A549 (cell line): ENCODE measurements around the gene PALLD. TPM values are rescaled to one million over a fixed set of nuclear protein-coding genes. Genes with fewer than 3 reads are reported as not detected.

Experiments used
- ATAC-seq, 2 experiments: fragments of 200-7000 bp in 1 of 2; fragments of >200 bp in 1 of 2; cut with Nextera tagmentation in 1 of 2; cut with Tn5 transposase in 1 of 2; 3 replicates each; pipeline versions ENCODE4 v1.8.0 to v1.9.1; 2018 to 2020; ENCODE audit warnings: mild to moderate bottlenecking in 1 of 2, moderate library complexity in 1 of 2
- CTCF ChIA-PET: fragments of 300-600 bp; sonication (Branson Sonifier 250); formaldehyde crosslinking; extraction: SDS; loops from one replicate; lab custom pipeline; 2021; ENCODE audit warnings: antibody characterized with exemption, inconsistent platforms; lab: Yijun Ruan, JAX
- POLR2A ChIA-PET: fragments of 350-600 bp; formaldehyde crosslinking; extraction: SDS; loops from one replicate; lab custom pipeline; 2021; ENCODE audit warnings: antibody characterized with exemption, inconsistent platforms; lab: Yijun Ruan, JAX
- DNase-seq, 2 experiments: peaks; one replicate each; pipeline versions ENCODE4 v3.0.0 to v3.0.0-alpha.2; 2011 to 2016; ENCODE audit warnings: low read depth in 1 of 2, low spot score in 1 of 2
- FAIRE-seq: peaks from 2 replicates; lab custom pipeline; 2011; peaks lifted over from hg19 to GRCh38; lab: Jason Lieb, UNC
- H3K27ac ChIP-seq, 2 experiments: fragments of >200 bp; sonication (Bioruptor Twin); formaldehyde crosslinking; 3 replicates each; pipeline ENCODE4 v1.5.1; 2016 to 2017
- H3K4me1 ChIP-seq: fragments of >200 bp; sonication (Bioruptor Twin); formaldehyde crosslinking; 3 replicates; pipeline ENCODE4 v1.6.1; 2016
- H3K4me2 ChIP-seq: fragments of >200 bp; sonication (Bioruptor Twin); formaldehyde crosslinking; 3 replicates; pipeline ENCODE4 v1.6.1; 2016
- H3K4me3 ChIP-seq: fragments of >200 bp; sonication (Bioruptor Twin); formaldehyde crosslinking; 3 replicates; pipeline ENCODE4 v1.5.1; 2016
- H3K9me3 ChIP-seq: fragments of >200 bp; sonication (Bioruptor Twin); formaldehyde crosslinking; 3 replicates; pipeline ENCODE4 v1.6.1; 2016
- EP300 ChIP-seq, 2 experiments: fragments of >200 bp; sonication (Bioruptor Twin); formaldehyde crosslinking; IDR thresholded peaks; 2 replicates in 1 of 2; 3 replicates in 1 of 2; pipeline ENCODE4 v1.6.1; 2016 to 2017
- FOSB ChIP-seq: fragments of 250-450 bp; sonication (Bioruptor Pico); IDR thresholded peaks from 2 replicates; pipeline ENCODE4 v1.5.0; 2020; ENCODE audit warnings: mild to moderate bottlenecking, moderate library complexity
- FOSL2 ChIP-seq, 2 experiments: fragments of 450-650 bp in 1 of 2; fragments of >200 bp in 1 of 2; sonication (Bioruptor Twin) in 1 of 2; formaldehyde crosslinking; IDR thresholded peaks; 2 replicates each; pipeline versions ENCODE4 v1.5.0 to v1.6.1; 2016 to 2020; ENCODE audit warnings: mild to moderate bottlenecking in 1 of 2, moderate library complexity in 1 of 2
- GATA3 ChIP-seq: IDR thresholded peaks from 2 replicates; pipeline ENCODE4 v1.6.1; 2012; ENCODE audit warnings: borderline replicate concordance
- HEYL ChIP-seq: fragments of 250-450 bp; sonication (Bioruptor Pico); IDR thresholded peaks from 2 replicates; pipeline ENCODE4 v1.8.0; 2021; ENCODE audit warnings: mild to moderate bottlenecking, moderate library complexity
- HOXA7 ChIP-seq: fragments of 250-450 bp; sonication (Bioruptor Pico); IDR thresholded peaks from 2 replicates; pipeline ENCODE4 v1.5.0; 2020; ENCODE audit warnings: mild to moderate bottlenecking, moderate library complexity
- KDM1A ChIP-seq: fragments of 200-600 bp; sonication (generic); IDR thresholded peaks from 2 replicates; pipeline ENCODE4 v1.6.1; 2016; ENCODE audit warnings: low read depth, mild to moderate bottlenecking
- KDM5A ChIP-seq: fragments of 200-600 bp; sonication (generic); IDR thresholded peaks from 2 replicates; pipeline ENCODE4 v1.6.1; 2016; ENCODE audit warnings: antibody characterized with exemption, mild to moderate bottlenecking
- NFE2L2 ChIP-seq: fragments of 150-350 bp; conservative IDR thresholded peaks from 2 replicates; pipeline ENCODE4 v1.6.1; 2014; ENCODE audit warnings: low read length
- NR3C1 ChIP-seq: fragments of >200 bp; sonication (Bioruptor Twin); formaldehyde crosslinking; IDR thresholded peaks from 3 replicates; pipeline ENCODE4 v1.6.1; 2017
- POLR2A ChIP-seq: IDR thresholded peaks from 2 replicates; pipeline ENCODE4 v1.6.1; 2012; ENCODE audit warnings: mild to moderate bottlenecking, low read length
- RCOR1 ChIP-seq: fragments of 150-350 bp; IDR thresholded peaks from 2 replicates; pipeline ENCODE4 v1.6.1; 2014; ENCODE audit warnings: antibody characterized with exemption, low read length, low read depth
- TP53 ChIP-seq: fragments of 250-450 bp; sonication (Bioruptor Pico); IDR thresholded peaks from 2 replicates; pipeline ENCODE4 v1.5.0; 2021; ENCODE audit warnings: mild to moderate bottlenecking, moderate library complexity
- ZSCAN20 ChIP-seq: fragments of 250-450 bp; sonication (Bioruptor Pico); IDR thresholded peaks from 2 replicates; pipeline ENCODE4 v1.8.0; 2022; ENCODE audit warnings: mild to moderate bottlenecking, moderate library complexity
- WGBS: methylation state at CpG from one replicate; pipeline ENCODE4 v1.1.6; 2017; ENCODE audit errors: missing lambda C conversion rate; 5-methylcytosine and 5-hydroxymethylcytosine counted together
- polyA plus RNA-seq, 4 experiments: library from polyadenylated mRNA; depleted of rRNA in 3 of 4; stranded (reverse); fragments of >200 nt; fragmentation: RNase III in 1 of 4; extraction: RNeasy Plus Mini Kit Qiagen cat#74134 plus additional on column Dnase treatment in 1 of 4; gene quantifications; 2 replicates in 3 of 4; 3 replicates in 1 of 4; pipeline ENCODE4 v1.2.3, GENCODE V29; 2011 to 2017
- TF ChIP-seq, protein P1 (sequence below): IDR thresholded peaks from 2 replicates; pipeline ENCODE4 v1.6.1; 2012
- TF ChIP-seq, protein P2 (sequence below): fragments of 150-350 bp; IDR thresholded peaks from 2 replicates; pipeline ENCODE4 v1.6.1; 2014; ENCODE audit warnings: low read depth, mild to moderate bottlenecking, low read length
- TF ChIP-seq, protein P3 (sequence below): fragments of >200 bp; sonication (Bioruptor Twin); formaldehyde crosslinking; IDR thresholded peaks from 3 replicates; pipeline ENCODE4 v1.6.1; 2016

PALLD gene
- polyA plus RNA-seq, 2 of the 4 experiments (the other 2 are of a cell fraction): 88.8 to 113 TPM

DNA sequence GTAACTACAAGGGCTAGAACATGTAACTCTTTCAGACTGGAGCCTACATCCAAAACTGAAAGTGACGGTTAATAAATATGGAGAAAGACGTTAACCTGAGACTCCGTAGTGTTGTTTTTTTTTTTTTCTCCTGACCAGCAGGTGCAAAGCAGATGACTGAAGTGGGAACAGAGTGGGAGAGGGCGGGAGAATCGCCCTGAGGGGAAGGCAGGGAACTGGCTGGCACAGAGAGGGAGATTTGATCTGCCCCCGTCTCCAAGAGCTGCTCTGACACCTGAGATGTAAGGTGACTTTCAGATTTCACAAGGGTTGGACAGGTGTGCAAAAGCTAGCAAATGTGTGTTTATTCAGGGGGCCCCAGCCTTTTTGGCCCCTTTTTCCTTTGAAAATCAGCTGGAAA lies 180.2 kb downstream of the PALLD start:
- Histone ChIP-seq H3K9me3 (no peaks in the 10 kb centered on the region), H3K27ac (peak overlapping the region in 1 of 2 experiments; percentile 87; a peak in 2 of 6 replicates), H3K4me1 (peaks cover 56% of the 10 kb centered on the region), H3K4me3 (no peak overlapping the region), H3K4me2 (no peak overlapping the region)
- ChIA-PET CTCF (no interaction called here), POLR2A (no interaction called here)
- FAIRE-seq (no peak), DNase-seq (no peak), ATAC-seq (no peak)
- TF ChIP-seq NR3C1: no peak
- no peak for TF ChIP-seq FOSB (CRISPR knock-in tag)
- no peak for TF ChIP-seq KDM5A
- no peak for TF ChIP-seq POLR2A
- TF ChIP-seq, protein P1, sequence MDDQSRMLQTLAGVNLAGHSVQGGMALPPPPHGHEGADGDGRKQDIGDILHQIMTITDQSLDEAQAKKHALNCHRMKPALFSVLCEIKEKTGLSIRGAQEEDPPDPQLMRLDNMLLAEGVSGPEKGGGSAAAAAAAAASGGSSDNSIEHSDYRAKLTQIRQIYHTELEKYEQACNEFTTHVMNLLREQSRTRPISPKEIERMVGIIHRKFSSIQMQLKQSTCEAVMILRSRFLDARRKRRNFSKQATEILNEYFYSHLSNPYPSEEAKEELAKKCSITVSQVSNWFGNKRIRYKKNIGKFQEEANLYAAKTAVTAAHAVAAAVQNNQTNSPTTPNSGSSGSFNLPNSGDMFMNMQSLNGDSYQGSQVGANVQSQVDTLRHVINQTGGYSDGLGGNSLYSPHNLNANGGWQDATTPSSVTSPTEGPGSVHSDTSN: no peak
- no peak for TF ChIP-seq ZSCAN20 (CRISPR knock-in tag)
- no peak for TF ChIP-seq TP53
- TF ChIP-seq HOXA7 (CRISPR knock-in tag): no peak
- WGBS: 86% methylated on average over 6 of the region's 6 CpGs

DNA sequence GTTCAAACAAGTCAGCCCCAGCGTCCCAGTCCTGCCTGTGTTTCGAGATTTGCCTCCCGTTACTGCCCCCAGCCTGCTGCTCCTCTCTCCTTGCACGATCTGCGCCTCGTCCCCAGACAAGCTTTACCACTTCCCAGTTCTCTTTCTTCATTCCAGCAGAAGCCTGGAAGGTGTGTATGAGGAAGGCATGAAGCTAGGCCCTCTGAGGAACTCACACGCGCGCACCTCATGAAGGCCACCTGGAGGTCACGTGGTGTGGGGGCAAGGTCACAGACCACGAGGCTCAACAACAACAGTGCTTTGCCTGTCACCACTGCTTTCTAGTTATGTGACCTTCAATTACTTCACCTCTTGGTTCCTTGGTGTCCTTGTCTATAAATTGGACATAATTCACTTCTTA lies 181.0 kb downstream of the PALLD start:
- H3K27ac ChIP-seq: peak overlapping the region in 1 of 2 experiments; percentile 87; a peak in 4 of 6 replicates
- no peak for FAIRE-seq
- peaks cover 61% of the 10 kb centered on the region for H3K4me1 ChIP-seq
- H3K4me3 ChIP-seq: no peak overlapping the region
- ChIA-PET POLR2A (no interaction called here), CTCF (no interaction called here)
- no peak for ATAC-seq
- 91% methylated on average over 11 of the region's 11 CpGs for whole genome bisulfite sequencing
- H3K4me2 ChIP-seq: no peak overlapping the region
- H3K9me3 ChIP-seq: no peaks in the 10 kb centered on the region
- no peak for DNase-seq
- no peak for TF ChIP-seq HEYL (CRISPR knock-in tag)
- TF ChIP-seq RCOR1: no peak
- no peak for TF ChIP-seq NFE2L2
- TF ChIP-seq GATA3: no peak
- TF ChIP-seq, all 56 proteins: peak for 0

DNA sequence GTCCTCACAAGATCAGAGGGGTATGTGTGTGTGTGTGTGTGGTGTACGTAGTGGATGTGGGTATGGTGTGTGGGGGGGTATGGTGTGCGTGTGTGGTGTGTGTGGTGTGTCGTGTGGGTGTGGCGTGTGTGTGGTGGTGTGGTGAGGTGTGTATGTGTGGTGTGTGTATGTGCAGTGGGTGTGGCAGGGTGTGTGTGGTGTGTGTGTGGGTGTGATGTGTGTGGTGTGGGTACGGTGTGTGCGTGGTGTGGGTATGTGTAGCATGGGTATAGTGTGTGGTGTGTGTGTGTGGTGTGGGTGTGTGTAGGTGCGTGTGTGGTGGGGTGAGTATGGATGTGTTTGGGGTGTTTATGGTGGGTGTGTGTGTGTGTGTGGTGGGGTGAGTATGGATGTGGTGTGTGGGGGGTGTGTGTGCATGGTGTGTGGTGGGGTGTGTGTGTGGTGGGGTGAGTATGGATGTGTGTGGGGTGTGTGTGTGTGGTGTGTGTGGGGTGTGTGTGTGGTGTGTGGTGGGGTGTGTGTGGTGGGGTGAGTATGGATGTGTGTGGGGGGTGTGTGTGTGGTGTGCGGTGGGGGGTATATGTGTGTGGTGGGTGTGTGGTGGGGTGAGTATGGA lies 182.0 kb downstream of the PALLD start:
- TF ChIP-seq ZSCAN20 (CRISPR knock-in tag) (no peak), KDM5A (no peak), KDM1A (no peak), EP300 (IDR thresholded peaks at IDR 0.05) (no peak)
- TF ChIP-seq, protein P2, sequence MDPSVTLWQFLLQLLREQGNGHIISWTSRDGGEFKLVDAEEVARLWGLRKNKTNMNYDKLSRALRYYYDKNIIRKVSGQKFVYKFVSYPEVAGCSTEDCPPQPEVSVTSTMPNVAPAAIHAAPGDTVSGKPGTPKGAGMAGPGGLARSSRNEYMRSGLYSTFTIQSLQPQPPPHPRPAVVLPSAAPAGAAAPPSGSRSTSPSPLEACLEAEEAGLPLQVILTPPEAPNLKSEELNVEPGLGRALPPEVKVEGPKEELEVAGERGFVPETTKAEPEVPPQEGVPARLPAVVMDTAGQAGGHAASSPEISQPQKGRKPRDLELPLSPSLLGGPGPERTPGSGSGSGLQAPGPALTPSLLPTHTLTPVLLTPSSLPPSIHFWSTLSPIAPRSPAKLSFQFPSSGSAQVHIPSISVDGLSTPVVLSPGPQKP: no peak
- TF ChIP-seq, protein P3, sequence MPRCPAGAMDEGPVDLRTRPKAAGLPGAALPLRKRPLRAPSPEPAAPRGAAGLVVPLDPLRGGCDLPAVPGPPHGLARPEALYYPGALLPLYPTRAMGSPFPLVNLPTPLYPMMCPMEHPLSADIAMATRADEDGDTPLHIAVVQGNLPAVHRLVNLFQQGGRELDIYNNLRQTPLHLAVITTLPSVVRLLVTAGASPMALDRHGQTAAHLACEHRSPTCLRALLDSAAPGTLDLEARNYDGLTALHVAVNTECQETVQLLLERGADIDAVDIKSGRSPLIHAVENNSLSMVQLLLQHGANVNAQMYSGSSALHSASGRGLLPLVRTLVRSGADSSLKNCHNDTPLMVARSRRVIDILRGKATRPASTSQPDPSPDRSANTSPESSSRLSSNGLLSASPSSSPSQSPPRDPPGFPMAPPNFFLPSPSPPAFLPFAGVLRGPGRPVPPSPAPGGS: no peak
- ChIA-PET CTCF (no interaction called here), POLR2A (no interaction called here)
- WGBS: 91% methylated on average over 7 of the region's 8 CpGs
- DNase-seq (no peak), FAIRE-seq (no peak), ATAC-seq (0 out of 6 replicates have a peak, but pooled peaks of 1 of the 2 experiments have one; percentile 19)
- Histone ChIP-seq H3K27ac (peak overlapping the region; percentile 62 to 87), H3K4me2 (peak overlapping the region; percentile 44), H3K4me1 (peaks cover 71% of the 10 kb centered on the region), H3K9me3 (no peaks in the 10 kb centered on the region), H3K4me3 (no peak overlapping the region)

DNA sequence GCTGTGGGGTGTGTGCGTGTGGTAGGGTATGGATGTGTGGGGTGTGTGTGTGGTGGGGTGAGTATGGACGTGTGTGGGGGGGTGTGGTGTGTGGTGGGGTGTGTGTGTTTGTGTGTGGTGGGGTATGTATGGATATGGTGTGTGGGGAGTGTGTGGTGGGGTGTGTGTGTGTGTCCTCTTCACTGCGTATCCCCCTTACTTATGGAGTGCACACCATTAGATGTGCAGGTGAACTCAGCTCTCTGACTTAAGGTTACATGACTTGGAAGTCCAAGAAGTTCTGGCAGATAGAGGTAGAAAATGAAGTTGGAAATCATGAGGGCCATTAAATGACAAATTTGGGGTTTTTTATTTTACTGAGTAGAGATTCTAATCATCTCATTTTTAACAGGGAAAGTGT lies 182.5 kb downstream of the PALLD start:
- H3K4me2 ChIP-seq: peak overlapping the region; percentile 44
- ChIA-PET CTCF (no interaction called here), POLR2A (no interaction called here)
- DNase-seq: no peak
- no peak for TF ChIP-seq FOSL2 (IDR thresholded peaks at IDR 0.05)
- no peak for TF ChIP-seq FOSL2 (CRISPR knock-in tag; IDR thresholded peaks at IDR 0.05)
- TF ChIP-seq EP300 (IDR thresholded peaks at IDR 0.05): no peak
- no peak for TF ChIP-seq HOXA7 (CRISPR knock-in tag)
- peak overlapping the region; percentile 62 to 87 for H3K27ac ChIP-seq
- 60% methylated on average over 2 of the region's 3 CpGs for WGBS
- no peak overlapping the region for H3K4me3 ChIP-seq
- H3K4me1 ChIP-seq: peaks cover 71% of the 10 kb centered on the region
- no peaks in the 10 kb centered on the region for H3K9me3 ChIP-seq
- no peak for FAIRE-seq
- ATAC-seq: peak; percentile 23 to 59; a peak in 3 of 6 replicates
